Lung (tissue), 12 donors: Measurements from ENCODE around the gene SOX13. TPM values are rescaled to one million over a fixed set of nuclear protein-coding genes. Genes with fewer than 3 reads are reported as not detected.

ENCODE experiments used
- ATAC-seq: fragments of 200-7000 bp; cut with Tn5 transposase; one replicate; pipeline ENCODE4 v1.9.1; 2020; ENCODE audit warnings: moderate number of reproducible peaks; ENCODE audit not compliant: insufficient read depth, low FRiP score
- DNase-seq, 3 donors: peaks; one replicate each; pipeline ENCODE4 v3.0.0-alpha.2; 2013 to 2017
- H3K27ac ChIP-seq, 2 donors: one replicate each; pipeline ENCODE4 v1.5.1; 2013; ENCODE audit warnings: mild to moderate bottlenecking in 2 of 2, moderate library complexity in 2 of 2, control low read depth in 1 of 2, inconsistent platforms in 1 of 2, low read depth in 1 of 2, low read length in 1 of 2
- H3K27me3 ChIP-seq, 3 donors: one replicate each; pipeline ENCODE4 v1.5.1; 2013; ENCODE audit warnings: low read length in 2 of 3; ENCODE audit not compliant: control insufficient read depth in 3 of 3, insufficient read depth in 3 of 3
- H3K36me3 ChIP-seq, 4 donors: one replicate each; pipeline ENCODE4 v1.5.1; 2013; ENCODE audit warnings: low read length in 4 of 4, mild to moderate bottlenecking in 1 of 4, moderate library complexity in 1 of 4; ENCODE audit not compliant: control insufficient read depth in 4 of 4, insufficient read depth in 4 of 4
- H3K4me1 ChIP-seq, 5 donors: one replicate each; pipeline ENCODE4 v1.5.1; 2013; ENCODE audit warnings: low read length in 5 of 5, mild to moderate bottlenecking in 2 of 5, moderate library complexity in 1 of 5; ENCODE audit not compliant: control insufficient read depth in 5 of 5, insufficient read depth in 5 of 5
- H3K4me3 ChIP-seq: one replicate; pipeline ENCODE4 v1.5.1; 2013; ENCODE audit warnings: mild to moderate bottlenecking, control low read depth, moderate library complexity
- H3K9ac ChIP-seq, 2 donors: one replicate each; pipeline ENCODE4 v1.5.1; 2013; ENCODE audit warnings: low read length in 2 of 2, control low read depth in 1 of 2; ENCODE audit not compliant: insufficient read depth in 1 of 2
- H3K9me3 ChIP-seq, 4 donors: one replicate each; pipeline ENCODE4 v1.5.1; 2013; ENCODE audit warnings: low read length in 3 of 4, mild to moderate bottlenecking in 1 of 4, moderate library complexity in 1 of 4; ENCODE audit not compliant: control insufficient read depth in 4 of 4, insufficient read depth in 3 of 4
- WGBS, 2 donors: extraction: QIAGEN DNeasy Blood & Tissue Kit; methylation state at CpG; one replicate each; pipeline ENCODE4 v1.1.7; 2013; 5-methylcytosine and 5-hydroxymethylcytosine counted together
- polyA plus RNA-seq, 2 donors: library from polyadenylated mRNA; stranded (reverse); fragments of 200-250 nt; gene quantifications; one replicate each; pipeline ENCODE4 v1.2.1, GENCODE V29; 2013
- total RNA-seq, 2 donors: library from RNA; depleted of rRNA in 1 of 2; stranded (reverse); fragments of >200 nt in 1 of 2; gene quantifications; one replicate each; pipeline ENCODE4 v1.2.1, GENCODE V29; 2014 to 2021
- TF ChIP-seq, protein P1 (sequence below): IDR thresholded peaks from 2 replicates; pipeline ENCODE4 v1.5.1; 2012; ENCODE audit warnings: mild to moderate bottlenecking; ENCODE audit errors: control extremely low read depth, extremely low read depth
- donor health status: control.
- donor health status: control.
- donor health status: Bipolar disorder and iron deficiency.
- donor health status: healthy.
- donor health status: DM: yes; HTN: yes; CAD: no.

SOX13 gene
- total and polyA plus RNA-seq, 4 donors = 14.7 to 52.6 (median 30.3) TPM

DNA sequence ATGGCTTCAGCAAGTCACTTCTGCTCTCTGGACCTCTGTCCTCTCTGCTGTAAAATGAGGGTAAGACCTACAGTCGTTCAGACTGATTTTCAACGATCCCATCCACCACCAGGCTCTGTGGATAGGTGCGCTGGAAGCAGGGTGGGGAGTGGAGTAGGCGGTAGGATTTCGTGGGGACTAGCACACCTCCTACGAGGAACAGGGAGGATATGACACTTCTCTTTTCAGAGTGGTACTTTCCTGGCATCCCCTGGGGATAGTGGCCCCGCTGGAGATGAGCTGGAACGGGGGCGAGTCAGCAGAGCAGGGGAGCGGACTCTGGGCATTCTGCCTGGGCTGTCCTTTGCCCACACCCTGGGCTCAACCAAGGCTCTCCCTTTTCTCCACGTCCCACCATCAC lies 61.2 kb downstream of the SOX13 start:
- 87 to 89% methylated on average over 11 of the region's 11 CpGs for WGBS, 2 donors
- Histone ChIP-seq H3K9ac (no peak overlapping the region), H3K4me1 (peaks cover 0 to 9% (median 2%) of the 10 kb centered on the region in 5 donors), H3K27ac (no peak overlapping the region), H3K4me3 (no peak overlapping the region), H3K27me3 (no peaks in the 10 kb centered on the region), H3K36me3 (peaks cover 0 to 6% (median 0%) of the 10 kb centered on the region in 4 donors), H3K9me3 (no peaks in the 10 kb centered on the region)
- DNase-seq (no peak), ATAC-seq (no peak)
- TF ChIP-seq, protein P1, sequence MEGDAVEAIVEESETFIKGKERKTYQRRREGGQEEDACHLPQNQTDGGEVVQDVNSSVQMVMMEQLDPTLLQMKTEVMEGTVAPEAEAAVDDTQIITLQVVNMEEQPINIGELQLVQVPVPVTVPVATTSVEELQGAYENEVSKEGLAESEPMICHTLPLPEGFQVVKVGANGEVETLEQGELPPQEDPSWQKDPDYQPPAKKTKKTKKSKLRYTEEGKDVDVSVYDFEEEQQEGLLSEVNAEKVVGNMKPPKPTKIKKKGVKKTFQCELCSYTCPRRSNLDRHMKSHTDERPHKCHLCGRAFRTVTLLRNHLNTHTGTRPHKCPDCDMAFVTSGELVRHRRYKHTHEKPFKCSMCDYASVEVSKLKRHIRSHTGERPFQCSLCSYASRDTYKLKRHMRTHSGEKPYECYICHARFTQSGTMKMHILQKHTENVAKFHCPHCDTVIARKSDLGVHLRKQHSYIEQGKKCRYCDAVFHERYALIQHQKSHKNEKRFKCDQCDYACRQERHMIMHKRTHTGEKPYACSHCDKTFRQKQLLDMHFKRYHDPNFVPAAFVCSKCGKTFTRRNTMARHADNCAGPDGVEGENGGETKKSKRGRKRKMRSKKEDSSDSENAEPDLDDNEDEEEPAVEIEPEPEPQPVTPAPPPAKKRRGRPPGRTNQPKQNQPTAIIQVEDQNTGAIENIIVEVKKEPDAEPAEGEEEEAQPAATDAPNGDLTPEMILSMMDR = no peak

DNA sequence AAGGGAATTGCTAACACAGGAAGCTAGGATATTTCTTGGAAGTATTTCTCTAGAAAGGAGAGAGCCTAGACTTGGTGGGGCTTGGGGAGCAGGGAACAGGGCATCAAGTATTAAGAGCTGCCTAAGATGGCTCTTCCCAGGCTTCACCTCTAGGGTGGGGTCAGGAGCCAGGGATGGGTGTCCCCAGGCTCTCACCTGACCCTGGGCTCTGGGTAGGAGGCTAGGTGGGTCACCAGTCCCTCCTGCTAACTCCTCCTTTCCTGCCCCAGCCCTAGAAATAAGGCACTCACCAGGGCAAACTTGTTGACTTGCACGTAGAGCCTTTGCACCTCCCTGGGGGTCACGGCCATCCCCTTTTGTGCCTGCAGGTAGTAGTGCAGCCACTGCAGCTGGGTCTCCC lies 63.9 kb downstream of the SOX13 start:
- DNase-seq (no peak), ATAC-seq (no peak)
- Histone ChIP-seq H3K36me3 (peaks cover 0 to 12% (median 0%) of the 10 kb centered on the region in 4 donors), H3K9me3 (no peaks in the 10 kb centered on the region), H3K4me3 (no peak overlapping the region), H3K27me3 (no peaks in the 10 kb centered on the region), H3K4me1 (peaks cover 0 to 2% (median 0%) of the 10 kb centered on the region in 5 donors), H3K9ac (no peak overlapping the region), H3K27ac (no peak overlapping the region)
- TF ChIP-seq, protein P1 = no peak
- 69 to 84% methylated on average over 2 of the region's 2 CpGs for WGBS, 2 donors

DNA sequence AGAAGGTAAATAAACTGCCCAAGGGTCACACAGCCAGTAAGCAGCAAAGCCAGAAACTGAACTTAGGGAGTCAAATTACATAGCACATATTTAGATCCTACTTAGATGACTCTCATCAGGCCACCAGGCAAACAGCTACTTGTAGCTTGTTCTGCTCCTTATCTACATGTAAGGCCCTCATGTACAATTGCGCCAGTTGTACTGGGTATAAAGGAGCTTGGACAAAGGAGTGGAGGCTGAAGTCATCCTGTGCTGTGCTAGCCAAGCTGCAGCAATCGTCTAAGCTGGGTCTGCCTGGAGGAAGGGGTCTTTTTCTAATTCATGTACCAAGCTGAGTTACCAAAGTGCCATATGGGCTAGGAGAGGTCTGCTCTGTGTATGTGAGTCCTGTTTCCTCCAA lies 66.2 kb downstream of the SOX13 start:
- Histone ChIP-seq H3K27ac (no peak overlapping the region), H3K27me3 (no peaks in the 10 kb centered on the region), H3K36me3 (peaks cover 0 to 9% (median 0%) of the 10 kb centered on the region in 4 donors), H3K9ac (no peak overlapping the region), H3K4me3 (no peak overlapping the region), H3K4me1 (no peaks in the 10 kb centered on the region), H3K9me3 (no peaks in the 10 kb centered on the region)
- TF ChIP-seq, protein P1 = no peak
- ATAC-seq (no peak), DNase-seq (no peak)
- WGBS, 2 donors = 73 to 90% methylated on average over 2 of the region's 2 CpGs

DNA sequence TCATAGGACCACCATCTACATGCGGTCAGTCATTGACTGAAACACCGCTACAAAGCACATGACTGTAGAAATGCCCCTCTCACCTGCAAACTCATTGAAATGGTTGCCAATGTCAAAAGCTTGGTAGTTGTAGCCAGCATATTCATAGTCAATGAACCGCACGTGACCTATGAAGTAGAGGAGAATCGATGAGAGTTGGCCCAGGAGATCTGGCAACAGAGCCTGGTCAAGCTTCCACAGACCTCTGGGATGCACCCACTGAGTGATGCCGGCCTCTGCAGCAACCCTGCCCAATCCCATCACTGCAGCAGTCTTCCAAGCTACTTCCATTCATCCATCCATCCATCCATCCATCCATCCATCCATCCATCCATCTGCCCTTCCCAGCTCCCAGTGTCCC lies 67.0 kb downstream of the SOX13 start:
- DNase-seq = no peak
- H3K36me3 ChIP-seq = peaks cover 0 to 8% (median 0%) of the 10 kb centered on the region in 4 donors

More for the DNA sequence above, 67.0 kb downstream of the SOX13 start:
- Histone ChIP-seq H3K9ac (no peak overlapping the region), H3K9me3 (no peaks in the 10 kb centered on the region), H3K4me3 (no peak overlapping the region), H3K4me1 (no peaks in the 10 kb centered on the region), H3K27ac (no peak overlapping the region), H3K27me3 (no peaks in the 10 kb centered on the region)
- no peak for ATAC-seq
- 97% methylated on average over 6 of the region's 6 CpGs for whole genome bisulfite sequencing, 2 donors
- TF ChIP-seq, protein P1 = no peak
